Brain microvascular endothelial cell (primary cell): ENCODE results near the gene AGAP2.
A peak's percentile ranks its signal among the peaks of the same experiment; 100 is the strongest.
"Not testable (repeated sequence)": the region's sequence is repeated elsewhere in the genome, so short reads cannot be mapped to it uniquely, and the experiment has no call there.

ENCODE experiments used
- DNase-seq: peaks from one replicate; pipeline ENCODE4 v3.0.0-alpha.2; 2020
- H3K27ac ChIP-seq: fragments of 250-450 bp; sonication (Bioruptor Pico); 2 replicates; pipeline ENCODE4 v1.5.1; 2020; ENCODE audit warnings: mild to moderate bottlenecking, moderate library complexity
- H3K27me3 ChIP-seq: fragments of 250-450 bp; sonication (Bioruptor Pico); replicated peaks from 2 replicates; pipeline ENCODE4 v1.5.1; 2020; ENCODE audit warnings: mild to moderate bottlenecking
- H3K36me3 ChIP-seq: fragments of 250-450 bp; sonication (Bioruptor Pico); replicated peaks from 2 replicates; pipeline ENCODE4 v1.5.1; 2020; ENCODE audit warnings: mild to moderate bottlenecking
- H3K4me3 ChIP-seq: 2 replicates; pipeline ENCODE4 v1.5.1; 2011; ENCODE audit warnings: low read depth, mild to moderate bottlenecking, control low read depth, low read length, moderate library complexity
- CTCF ChIP-seq: IDR thresholded peaks from 2 replicates; pipeline ENCODE4 v1.5.1; 2011; ENCODE audit warnings: low read depth, mild to moderate bottlenecking, moderate library complexity, low read length, control low read depth, inconsistent platforms; ENCODE audit errors: missing control alignments
- in situ Hi-C: cut with HindIII; loops from 2 replicates; pipeline ENCODE4 v1.10.0; 2017; ENCODE audit warnings: low sequenced_read_pairs, low pct_ligation_motif_present

The AGAP2 gene

GRCh38 chr12:57776247-57776587 is 37.7 kb upstream of the AGAP2 start:
- DNase-seq, result no peak
- H3K27me3 ChIP-seq, result no peaks in the 10 kb centered on the region
- no peaks in the 10 kb centered on the region for H3K36me3 ChIP-seq
- H3K4me3 ChIP-seq, result no peak overlapping the region
- TF ChIP-seq CTCF, result no peak
- no peak overlapping the region for H3K27ac ChIP-seq
- in situ Hi-C loops, result no loop called here

DNA sequence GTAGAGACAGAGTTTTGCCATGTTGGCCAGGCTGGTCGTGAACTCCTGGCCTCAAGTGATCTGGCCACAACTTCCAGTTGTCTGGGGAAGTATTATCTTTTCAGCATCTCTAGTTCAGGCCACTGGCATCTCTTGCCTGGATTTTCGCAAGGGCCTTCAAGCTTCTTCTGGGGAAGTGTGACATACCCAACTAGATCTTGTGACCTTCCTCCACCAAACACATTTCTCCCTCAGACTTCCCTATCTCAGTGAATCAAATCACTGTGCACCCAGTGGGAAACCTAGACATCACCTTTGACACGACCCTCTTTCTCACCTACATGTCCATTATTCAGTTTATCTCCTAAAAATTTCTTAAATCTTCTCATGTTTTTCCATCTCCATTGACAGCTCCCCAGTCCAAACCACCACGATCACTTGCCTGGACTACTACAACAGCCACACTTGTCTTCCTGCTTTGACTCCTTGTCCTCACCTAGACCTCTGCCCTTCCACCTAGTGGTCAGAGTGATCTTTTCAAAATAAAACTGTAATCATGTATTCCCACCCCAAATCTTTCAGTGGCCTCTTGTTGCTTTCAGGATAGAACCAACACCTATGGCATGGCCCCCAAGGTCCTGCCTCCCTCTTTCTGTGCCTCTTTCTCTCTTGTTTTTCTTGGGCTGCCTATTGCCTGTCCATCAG is 37.2 kb upstream of the AGAP2 start:
- no peak for TF ChIP-seq CTCF
- in situ Hi-C loops, result no loop called here

GRCh38 chr12:57775044-57775443 is 36.5 kb upstream of the AGAP2 start:
- H3K27ac ChIP-seq, result no peak overlapping the region
- DNase-seq, result no peak
- no peak for TF ChIP-seq CTCF
- H3K4me3 ChIP-seq, result no peak overlapping the region
- in situ Hi-C loops, result no loop called here
- H3K36me3 ChIP-seq, result peaks cover 4% of the 10 kb centered on the region
- H3K27me3 ChIP-seq, result no peaks in the 10 kb centered on the region

More for the DNA sequence above, 37.2 kb upstream of the AGAP2 start:
- no peak overlapping the region for H3K4me3 ChIP-seq
- no peak overlapping the region for H3K27ac ChIP-seq
- no peak for DNase-seq
- peaks cover under 1% of the 10 kb centered on the region for H3K36me3 ChIP-seq
- H3K27me3 ChIP-seq, result no peaks in the 10 kb centered on the region

GRCh38 chr12:57774634-57775033 is 36.1 kb upstream of the AGAP2 start:
- DNase-seq, H3K4me3 ChIP-seq, H3K27me3 ChIP-seq, H3K27ac ChIP-seq, in situ Hi-C loops, H3K36me3 ChIP-seq: not testable (repeated sequence)

GRCh38 chr12:57772429-57773322 is 34.1 kb upstream of the AGAP2 start, which contains the start of gene EEF1AKMT3:
Gene EEF1AKMT3, plus strand, starts transcription at chr12:57772614. Its CDS starts 111 bp downstream, at chr12:57772725.
- peaks cover 10% of the 10 kb centered on the region for H3K36me3 ChIP-seq
- DNase-seq, result peak; percentile 33
- peak within 1 kb of the TSS; percentile 91 for H3K27ac ChIP-seq
- in situ Hi-C loops, result no loop called here
- no peak for TF ChIP-seq CTCF
- H3K27me3 ChIP-seq, result no peaks in the 10 kb centered on the region
- peak within 1 kb of the TSS; percentile 97 for H3K4me3 ChIP-seq

DNA sequence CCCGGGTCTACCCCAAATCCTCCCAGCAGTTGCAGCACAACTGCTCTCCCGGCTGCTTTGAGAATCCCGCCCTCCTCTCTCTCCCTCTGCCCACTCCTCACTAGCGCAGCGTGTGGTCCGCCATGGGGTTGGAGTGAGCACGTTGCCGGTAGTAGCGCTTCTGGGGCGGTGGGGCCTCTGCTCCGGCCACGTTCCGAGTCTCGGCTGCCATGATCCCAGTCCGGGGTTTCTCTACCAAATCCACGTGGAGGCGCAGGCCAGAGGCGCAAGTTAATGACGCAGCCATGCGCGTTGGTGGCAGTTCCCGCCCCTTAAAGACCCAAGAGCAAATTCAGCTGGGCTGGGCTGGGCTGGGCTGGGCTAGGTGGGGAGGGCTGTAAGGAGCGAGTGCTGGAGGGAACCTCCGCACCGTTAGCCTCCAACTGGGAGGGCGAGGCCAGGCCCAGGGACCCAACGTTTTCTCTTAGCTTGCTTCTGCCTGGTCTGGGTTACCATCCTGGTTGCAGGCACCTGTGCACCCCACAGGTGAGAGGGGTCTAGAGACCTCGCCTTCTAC is 33.4 kb upstream of the AGAP2 start, which contains the start of gene METTL1:
Gene METTL1 (minus strand): TSS at position 233 of the 556 bp plus-strand sequence. CDS start 22 bp downstream, at position 211.
- in situ Hi-C loops, result no loop called here
- H3K27me3 ChIP-seq, result no peaks in the 10 kb centered on the region
- H3K27ac ChIP-seq, result peak within 1 kb of the TSS; percentile 91
- DNase-seq, result peak; percentile 98
- peaks cover 10% of the 10 kb centered on the region for H3K36me3 ChIP-seq
- no peak for TF ChIP-seq CTCF
- H3K4me3 ChIP-seq, result peak within 1 kb of the TSS; percentile 97
